HG02884 (cell line): ENCODE data around the gene SLC6A9.

Experiments
- ATAC-seq: cut with Tn5 transposase; IDR thresholded peaks from one replicate; pipeline ENCODE4 v1.9.1; 2021; ENCODE audit warnings: mild to moderate bottlenecking, moderate library complexity; ENCODE audit not compliant: unreplicated experiment

The SLC6A9 gene

GRCh38 chr1:44049839-44050238 lies 18.6 kb upstream of the SLC6A9 start:
- ATAC-seq = no peak

GRCh38 chr1:44048532-44049215 lies 17.4 kb upstream of the SLC6A9 start:
- ATAC-seq = no peak

DNA sequence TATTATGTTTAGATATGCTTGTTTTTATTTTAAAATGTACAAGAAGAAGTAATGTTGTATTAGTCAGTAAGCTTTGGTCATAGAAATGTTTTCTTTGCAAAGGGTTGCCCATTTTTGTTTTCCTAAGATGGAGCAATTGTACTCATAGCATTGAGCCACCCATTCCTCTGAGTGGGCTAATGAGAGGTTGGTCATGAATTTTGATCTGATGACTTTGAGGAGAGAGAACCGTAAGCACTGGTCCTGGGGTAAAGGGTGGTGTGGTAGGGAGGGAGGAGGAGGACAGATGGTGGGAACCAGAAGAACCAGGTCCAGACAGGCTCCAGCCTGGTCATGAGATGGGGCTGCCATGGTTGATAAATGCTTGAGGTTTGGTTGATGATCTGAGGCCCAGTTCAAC lies 15.9 kb upstream of the SLC6A9 start:
- ATAC-seq = no peak

DNA sequence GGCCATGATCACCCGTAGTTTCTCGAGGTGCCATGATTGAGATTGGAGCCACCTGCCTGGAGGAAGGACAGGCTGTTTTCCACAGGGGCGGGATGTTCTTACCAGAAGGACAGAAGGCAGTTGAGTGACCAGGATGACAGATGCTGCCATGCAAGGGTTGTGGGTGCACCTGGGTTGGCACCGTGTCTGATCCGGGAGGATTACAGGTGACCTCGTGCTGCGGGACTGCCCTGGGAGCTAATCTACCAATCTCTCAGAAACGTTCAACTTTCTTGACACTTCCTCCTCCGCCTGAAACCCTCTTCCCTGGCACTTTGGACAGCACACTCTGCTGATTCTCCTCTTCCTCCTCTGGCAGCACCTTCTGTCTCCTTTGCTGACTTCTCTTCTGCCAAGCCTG lies 13.8 kb upstream of the SLC6A9 start:
- ATAC-seq = no peak

GRCh38 chr1:44044071-44044801 lies 13.0 kb upstream of the SLC6A9 start:
- no peak for ATAC-seq

GRCh38 chr1:44043176-44044070 lies 12.2 kb upstream of the SLC6A9 start:
- ATAC-seq = no peak

DNA sequence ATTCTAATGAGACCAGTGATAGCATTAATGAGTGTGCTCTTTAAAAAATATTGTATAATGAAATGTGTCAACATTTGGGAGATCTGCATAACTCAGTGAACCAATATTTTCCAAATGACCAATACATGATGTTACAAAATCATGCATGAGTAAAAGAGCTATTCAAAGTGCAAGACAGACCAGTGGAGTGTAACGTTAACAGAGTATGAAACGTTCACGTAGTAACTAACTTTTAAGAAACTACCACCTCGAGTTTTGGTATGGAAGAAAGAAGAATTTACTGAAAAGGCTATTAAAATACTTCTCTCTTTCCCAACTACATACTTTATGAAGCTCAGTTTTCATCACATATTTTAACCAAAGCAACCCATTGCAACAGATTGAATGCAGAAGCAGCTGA lies 9.6 kb upstream of the SLC6A9 start:
- no peak for ATAC-seq

GRCh38 chr1:44040418-44040817 lies 9.2 kb upstream of the SLC6A9 start:
- ATAC-seq = no peak

- no peak for ATAC-seq
These were observed 7.8 kb upstream of the SLC6A9 start for GRCh38 chr1:44038876-44039657.

DNA sequence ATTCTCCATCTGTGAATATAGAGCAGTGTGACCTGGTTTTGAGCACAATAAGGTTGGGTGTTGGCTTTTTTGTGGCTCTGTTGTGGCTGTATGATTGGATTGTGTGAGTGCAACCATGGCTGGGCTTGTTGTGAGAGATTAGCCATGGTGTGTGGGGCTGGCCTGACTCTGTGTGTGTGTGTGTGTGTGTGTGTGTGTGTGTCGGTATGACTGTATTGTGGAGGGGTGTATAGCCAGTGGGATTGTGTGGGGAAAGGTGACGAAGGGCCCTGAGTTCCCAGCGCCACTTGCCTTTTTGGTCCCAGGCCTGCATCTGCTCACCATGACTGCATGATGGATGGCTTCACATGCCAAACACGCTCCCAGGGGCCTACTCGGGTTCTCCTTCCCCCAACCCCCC lies 5.9 kb upstream of the SLC6A9 start:
- ATAC-seq = no peak

- no peak for ATAC-seq
These were observed 5.3 kb upstream of the SLC6A9 start for GRCh38 chr1:44036409-44037139.

GRCh38 chr1:44035726-44036408 lies 4.6 kb upstream of the SLC6A9 start:
- no peak for ATAC-seq

DNA sequence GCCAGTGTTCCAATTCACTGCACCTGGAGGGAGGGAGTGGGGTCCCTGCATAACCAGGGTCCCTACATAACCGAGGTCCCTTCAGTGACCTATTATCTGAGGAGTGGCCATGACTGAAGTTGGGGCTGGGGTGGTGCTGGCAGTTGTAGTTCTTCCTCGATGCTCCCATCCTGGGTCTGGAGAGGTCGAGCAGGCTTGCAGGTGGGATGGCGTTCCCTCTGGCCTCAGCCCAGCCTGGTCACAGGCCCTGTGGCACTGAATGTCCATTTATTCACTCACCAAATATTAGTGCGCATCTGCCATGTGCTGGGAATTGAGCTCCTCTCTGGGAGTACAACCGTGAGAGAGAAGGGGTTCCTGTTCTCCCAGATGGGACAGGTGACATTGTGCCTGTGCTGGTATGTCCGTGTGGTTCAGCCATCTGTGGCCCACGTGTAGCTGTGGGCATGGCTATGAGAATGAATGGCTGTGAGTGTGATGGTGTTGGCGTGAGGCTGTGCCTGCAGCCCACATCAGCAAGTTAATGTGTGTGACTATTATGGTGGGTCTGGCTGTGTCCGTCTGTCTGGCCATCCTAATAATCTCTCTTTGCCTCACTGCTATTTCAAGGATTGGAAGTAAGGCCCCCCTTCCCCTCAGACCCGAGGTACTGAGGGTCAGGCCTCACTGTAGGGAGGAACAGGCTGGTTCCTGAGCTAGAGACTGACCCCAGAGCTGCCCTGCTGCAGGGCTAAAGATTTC lies 3.9 kb upstream of the SLC6A9 start:
- ATAC-seq = no peak

- no peak for ATAC-seq
These were observed 3.2 kb upstream of the SLC6A9 start for GRCh38 chr1:44034423-44034822.

GRCh38 chr1:44033756-44034155 lies 2.5 kb upstream of the SLC6A9 start:
- ATAC-seq = no peak

GRCh38 chr1:44033041-44033575 lies 1.8 kb upstream of the SLC6A9 start:
- ATAC-seq = no peak

GRCh38 chr1:44032170-44032790 lies 1.0 kb upstream of the SLC6A9 start:
- ATAC-seq = no peak

DNA sequence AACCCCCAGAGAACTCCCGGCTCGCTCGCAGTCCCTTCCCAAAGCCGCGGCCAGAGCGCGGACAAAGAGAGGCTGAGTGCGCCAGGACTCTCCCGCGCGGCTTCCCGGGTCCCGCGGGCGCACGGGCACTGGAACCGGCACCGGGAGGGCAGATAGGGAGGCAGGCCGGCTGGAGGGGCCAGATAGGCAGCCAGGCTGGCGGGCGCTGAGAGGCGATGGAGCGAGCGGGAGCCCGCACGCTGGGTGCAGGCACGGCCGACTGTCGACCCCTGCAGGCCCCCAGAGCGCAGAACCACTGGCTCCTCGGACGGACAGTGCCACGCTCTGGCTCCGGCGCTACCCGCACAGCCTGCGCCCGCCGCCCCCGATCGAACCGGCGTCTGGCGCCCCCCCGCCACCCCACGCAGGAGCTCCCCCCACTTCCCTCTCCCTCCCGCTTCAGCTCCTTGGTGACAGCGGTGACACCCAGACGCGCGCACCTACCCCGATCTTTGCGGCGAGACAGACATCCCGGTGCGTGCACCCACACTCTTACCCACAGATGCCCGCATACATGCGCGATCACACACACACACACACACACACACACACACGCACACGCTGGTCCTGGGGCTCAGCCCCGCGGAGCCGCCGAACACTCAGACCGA lies 534 bp downstream of the SLC6A9 start:
- ATAC-seq = peak; percentile 19
